ENCODE results near the gene SYCP2. TPM values are rescaled to one million over a fixed set of nuclear protein-coding genes. Genes with fewer than 3 reads are reported as not detected.
A peak's percentile ranks its signal among the peaks of the same experiment; 100 is the strongest.

SYCP2 gene
- total and polyA plus RNA-seq, 9 donors = 0.48 to 1.9 (median 0.72) TPM

GRCh38 chr20:59821788-59822187 is 111.6 kb downstream of the SYCP2 start:
- WGBS, 3 donors = 70 to 82% (median 80%) methylated on average over 10 to 19 of the region's 19 CpGs
- no peaks in the 10 kb centered on the region for H3K36me3 ChIP-seq
- H3K27ac ChIP-seq = no peak overlapping the region
- no peak overlapping the region for H3K4me3 ChIP-seq
- intact Hi-C loops (cut with DNase I) = no loop called here
- TF ChIP-seq, protein P1, sequence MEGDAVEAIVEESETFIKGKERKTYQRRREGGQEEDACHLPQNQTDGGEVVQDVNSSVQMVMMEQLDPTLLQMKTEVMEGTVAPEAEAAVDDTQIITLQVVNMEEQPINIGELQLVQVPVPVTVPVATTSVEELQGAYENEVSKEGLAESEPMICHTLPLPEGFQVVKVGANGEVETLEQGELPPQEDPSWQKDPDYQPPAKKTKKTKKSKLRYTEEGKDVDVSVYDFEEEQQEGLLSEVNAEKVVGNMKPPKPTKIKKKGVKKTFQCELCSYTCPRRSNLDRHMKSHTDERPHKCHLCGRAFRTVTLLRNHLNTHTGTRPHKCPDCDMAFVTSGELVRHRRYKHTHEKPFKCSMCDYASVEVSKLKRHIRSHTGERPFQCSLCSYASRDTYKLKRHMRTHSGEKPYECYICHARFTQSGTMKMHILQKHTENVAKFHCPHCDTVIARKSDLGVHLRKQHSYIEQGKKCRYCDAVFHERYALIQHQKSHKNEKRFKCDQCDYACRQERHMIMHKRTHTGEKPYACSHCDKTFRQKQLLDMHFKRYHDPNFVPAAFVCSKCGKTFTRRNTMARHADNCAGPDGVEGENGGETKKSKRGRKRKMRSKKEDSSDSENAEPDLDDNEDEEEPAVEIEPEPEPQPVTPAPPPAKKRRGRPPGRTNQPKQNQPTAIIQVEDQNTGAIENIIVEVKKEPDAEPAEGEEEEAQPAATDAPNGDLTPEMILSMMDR (IDR thresholded peaks at IDR 0.05) = no peak
- TF ChIP-seq POLR2A (IDR thresholded peaks at IDR 0.05) (no peak), EP300 (IDR thresholded peaks at IDR 0.05) (no peak)
- H3K27me3 ChIP-seq = no peaks in the 10 kb centered on the region
- no peaks in the 10 kb centered on the region for H3K9me3 ChIP-seq
- DNase-seq = peak in 1 of 5 donors; percentile 5
- H3K4me1 ChIP-seq (ENCODE audit: insufficient read depth) = peaks cover 6% of the 10 kb centered on the region

DNA sequence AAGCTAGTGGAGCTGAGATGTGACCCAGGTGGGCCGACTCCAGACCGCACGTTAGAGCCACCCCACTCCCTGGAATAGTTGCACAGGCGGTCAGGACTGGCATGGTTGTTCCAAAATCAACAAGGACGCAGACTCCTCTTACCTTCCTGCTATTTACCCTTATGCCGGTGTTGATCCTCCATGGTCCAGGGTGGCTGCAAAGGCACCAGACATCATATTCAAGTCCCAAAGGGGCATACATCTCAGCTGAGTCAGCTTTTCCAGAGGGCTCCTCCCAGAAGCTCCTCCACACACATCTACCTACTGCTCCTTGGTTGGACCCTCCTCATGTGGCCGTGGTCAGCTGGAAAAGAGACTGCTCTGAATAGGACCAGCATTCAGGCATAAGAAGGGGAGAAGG is 112.2 kb downstream of the SYCP2 start:
- no peak overlapping the region for H3K27ac ChIP-seq
- no peaks in the 10 kb centered on the region for H3K9me3 ChIP-seq
- 94 to 97% (median 94%) methylated on average over 7 of the region's 7 CpGs for WGBS, 3 donors
- peaks cover 6% of the 10 kb centered on the region for H3K4me1 ChIP-seq (ENCODE audit: insufficient read depth)
- H3K27me3 ChIP-seq = no peaks in the 10 kb centered on the region
- intact Hi-C loops (cut with DNase I) = no loop called here
- no peak overlapping the region for H3K4me3 ChIP-seq
- TF ChIP-seq EP300 (IDR thresholded peaks at IDR 0.05) (no peak), POLR2A (IDR thresholded peaks at IDR 0.05) (no peak)
- TF ChIP-seq, protein P1 (IDR thresholded peaks at IDR 0.05) = no peak
- peak in 1 of 5 donors; percentile 2 for DNase-seq
- H3K36me3 ChIP-seq = no peaks in the 10 kb centered on the region

- peak in 3 of 5 donors; percentile 21 to 54 (median 27) for DNase-seq
- no peak overlapping the region for H3K4me3 ChIP-seq
- H3K27ac ChIP-seq = no peak overlapping the region
- intact Hi-C loops (cut with DNase I) = no loop called here
- H3K36me3 ChIP-seq = no peaks in the 10 kb centered on the region
- no peaks in the 10 kb centered on the region for H3K27me3 ChIP-seq
- no peaks in the 10 kb centered on the region for H3K9me3 ChIP-seq
- TF ChIP-seq, protein P1 (IDR thresholded peaks at IDR 0.05) = no peak
- TF ChIP-seq POLR2A (IDR thresholded peaks at IDR 0.05) (no peak), EP300 (IDR thresholded peaks at IDR 0.05) (no peak)
- H3K4me1 ChIP-seq (ENCODE audit: insufficient read depth) = peaks cover 6% of the 10 kb centered on the region
- WGBS, 3 donors = 61 to 65% (median 64%) methylated on average over 11 of the region's 11 CpGs
These were observed 113.0 kb downstream of the SYCP2 start for GRCh38 chr20:59820204-59821041.

DNA sequence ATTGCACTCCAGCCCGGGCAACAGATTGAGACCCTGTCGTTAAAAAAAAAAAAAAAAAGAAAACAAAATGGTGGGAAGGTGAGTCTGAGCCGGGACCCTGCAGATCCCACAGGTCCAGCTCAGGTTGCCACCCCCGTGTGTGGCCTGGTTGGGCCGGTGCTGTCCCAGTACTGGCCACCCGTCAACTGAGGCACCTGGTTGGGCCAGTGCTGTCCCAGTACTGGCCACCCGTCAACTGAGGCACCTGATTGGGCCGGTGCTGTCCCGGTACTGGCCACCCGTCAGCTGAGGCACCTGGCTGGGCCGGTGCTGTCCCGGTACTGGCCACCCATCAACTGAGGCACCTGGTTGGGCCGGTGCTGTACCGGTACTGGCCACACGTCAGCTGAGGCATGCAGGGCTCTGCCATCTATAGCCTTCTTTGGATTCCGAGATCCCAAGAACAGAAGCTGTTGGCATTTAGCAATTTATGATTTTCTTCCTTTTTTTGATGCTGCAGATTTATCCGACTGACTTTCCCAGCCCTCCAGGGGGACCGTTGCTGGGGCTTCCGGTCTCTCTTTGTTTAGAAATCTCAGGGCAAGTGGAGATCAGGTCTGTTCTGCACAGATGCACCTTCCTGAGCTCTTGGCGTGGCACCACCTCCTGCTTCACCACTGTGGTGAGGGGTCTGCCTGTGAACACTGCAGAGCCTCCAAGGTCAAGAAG is 113.8 kb downstream of the SYCP2 start:
- Histone ChIP-seq H3K27ac (no peak overlapping the region), H3K9me3 (no peaks in the 10 kb centered on the region), H3K4me3 (no peak overlapping the region), H3K4me1 (ENCODE audit: insufficient read depth) (peaks cover 6% of the 10 kb centered on the region), H3K27me3 (no peaks in the 10 kb centered on the region), H3K36me3 (no peaks in the 10 kb centered on the region)
- peak in 1 of 5 donors; percentile 4 for DNase-seq
- WGBS, 3 donors = 91 to 94% (median 92%) methylated on average over 20 of the region's 20 CpGs
- no peak for TF ChIP-seq POLR2A (IDR thresholded peaks at IDR 0.05)
- TF ChIP-seq, protein P1 (IDR thresholded peaks at IDR 0.05) = no peak
- TF ChIP-seq EP300 (IDR thresholded peaks at IDR 0.05) = no peak
- intact Hi-C loops (cut with DNase I) = no loop called here

Data from ovary (tissue), 9 donors.